Thyroid gland (tissue), 4 donors: Measurements from ENCODE around the gene SH3TC2. TPM values are rescaled to one million over a fixed set of nuclear protein-coding genes. Genes with fewer than 3 reads are reported as not detected.
A peak's percentile ranks its signal among the peaks of the same experiment; 100 is the strongest.

ENCODE experiments used
- DNase-seq, 2 donors: peaks; one replicate each; pipeline ENCODE4 v3.0.0-alpha.2; 2019
- H3K27ac ChIP-seq, 3 donors: fragments of 200-600 bp; sonication (generic); 1 replicate in 2 of 3; 2 replicates in 1 of 3; pipeline ENCODE4 v1.5.1; 2016 to 2019; ENCODE audit warnings: mild to moderate bottlenecking in 1 of 3, moderate library complexity in 1 of 3
- H3K27me3 ChIP-seq: fragments of 200-600 bp; sonication (generic); one replicate; pipeline ENCODE4 v1.5.1; 2019
- H3K36me3 ChIP-seq, 2 donors: fragments of 200-600 bp; sonication (generic); one replicate each; pipeline ENCODE4 v1.5.1; 2016 to 2019
- H3K4me1 ChIP-seq, 2 donors: fragments of 200-600 bp; sonication (generic); one replicate each; pipeline ENCODE4 v1.5.1; 2017 to 2019
- H3K4me3 ChIP-seq, 3 donors: fragments of 200-600 bp; sonication (generic); replicated peaks in 1 of 3; 1 replicate in 2 of 3; 2 replicates in 1 of 3; pipeline ENCODE4 v1.5.1; 2016; ENCODE audit warnings: mild to moderate bottlenecking in 1 of 3
- H3K9me3 ChIP-seq: fragments of 200-600 bp; sonication (generic); one replicate; pipeline ENCODE4 v1.5.1; 2017
- CTCF ChIP-seq, 6 experiments: fragments of 200-600 bp in 3 of 6; fragments of 450-650 bp in 3 of 6; sonication (generic) in 3 of 6; IDR thresholded peaks; one replicate each; pipeline ENCODE4 v1.5.1; 2016 to 2019; ENCODE audit warnings: antibody characterized with exemption in 6 of 6, mild to moderate bottlenecking in 2 of 6, inconsistent platforms in 1 of 6, moderate library complexity in 1 of 6
- POLR2A ChIP-seq, 2 donors: fragments of 450-650 bp; IDR thresholded peaks; one replicate each; pipeline ENCODE4 v1.6.1; 2017; ENCODE audit warnings: antibody characterized with exemption in 2 of 2, mild to moderate bottlenecking in 2 of 2, moderate library complexity in 1 of 2
- WGBS, 2 donors: methylation state at CpG; one replicate each; pipeline ENCODE4 v1.1.5; 2017; 5-methylcytosine and 5-hydroxymethylcytosine counted together
- intact Hi-C: fragments of 100-400 bp; cut with DNase I; formaldehyde crosslinking; loops from one replicate; pipeline ENCODE4 v1.15.1; 2023
- total RNA-seq, 4 donors: library from RNA; depleted of rRNA; stranded (reverse); fragments of >200 nt; gene quantifications; one replicate each; pipeline ENCODE4 v1.2.3, GENCODE V29; 2016

The SH3TC2 gene
- total RNA-seq, 4 donors from 2014 or later = 0.83 to 2.0 (median 1.5) TPM

GRCh38 chr5:148966938-148967337 is 95.9 kb downstream of the SH3TC2 start:
- no peaks in the 10 kb centered on the region for H3K36me3 ChIP-seq
- DNase-seq = no peak
- no peak overlapping the region for H3K4me3 ChIP-seq
- H3K27ac ChIP-seq = peak overlapping the region; percentile 77 to 93 (median 90)
- H3K9me3 ChIP-seq = no peaks in the 10 kb centered on the region
- peaks cover 22 to 37% of the 10 kb centered on the region in 2 donors for H3K4me1 ChIP-seq
- H3K27me3 ChIP-seq = no peaks in the 10 kb centered on the region
- WGBS, 2 donors = 90 to 98% methylated on average over 2 of the region's 2 CpGs
- intact Hi-C loops = no loop called here
- no peak for TF ChIP-seq CTCF (IDR thresholded peaks at IDR 0.05)
- TF ChIP-seq POLR2A (IDR thresholded peaks at IDR 0.05) = no peak

- Histone ChIP-seq H3K4me1 (peaks cover 22 to 37% of the 10 kb centered on the region in 2 donors), H3K36me3 (no peaks in the 10 kb centered on the region), H3K27ac (peak overlapping the region; percentile 77 to 93 (median 90)), H3K4me3 (no peak overlapping the region), H3K9me3 (no peaks in the 10 kb centered on the region), H3K27me3 (no peaks in the 10 kb centered on the region)
- 59 to 76% methylated on average over 4 of the region's 4 CpGs for WGBS, 2 donors
- TF ChIP-seq CTCF (IDR thresholded peaks at IDR 0.05) (no peak), POLR2A (IDR thresholded peaks at IDR 0.05) (no peak)
- peak; percentile 77 to 92 for DNase-seq
- intact Hi-C loops = no loop called here
Observed at GRCh38 chr5:148966348-148966747, 96.5 kb downstream of the SH3TC2 start.

- WGBS, 2 donors = 46 to 48% methylated on average over 13 of the region's 13 CpGs
- no peaks in the 10 kb centered on the region for H3K36me3 ChIP-seq
- peak; percentile 86 to 98 for DNase-seq
- TF ChIP-seq CTCF (IDR thresholded peaks at IDR 0.05) (no peak), POLR2A (IDR thresholded peaks at IDR 0.05) (no peak)
- H3K27me3 ChIP-seq = no peaks in the 10 kb centered on the region
- no peak overlapping the region for H3K4me3 ChIP-seq
- peak overlapping the region; percentile 77 to 93 (median 90) for H3K27ac ChIP-seq
- intact Hi-C loops = no loop called here
- H3K4me1 ChIP-seq = peaks cover 22 to 37% of the 10 kb centered on the region in 2 donors
- H3K9me3 ChIP-seq = no peaks in the 10 kb centered on the region
Observed at GRCh38 chr5:148965511-148966265, 97.2 kb downstream of the SH3TC2 start.

GRCh38 chr5:148963664-148964063 is 99.2 kb downstream of the SH3TC2 start:
- intact Hi-C loops = no loop called here
- Histone ChIP-seq H3K27me3 (no peaks in the 10 kb centered on the region), H3K27ac (no peak overlapping the region), H3K4me3 (no peak overlapping the region), H3K4me1 (peaks cover 17 to 26% of the 10 kb centered on the region in 2 donors), H3K9me3 (no peaks in the 10 kb centered on the region), H3K36me3 (no peaks in the 10 kb centered on the region)
- no peak for DNase-seq
- TF ChIP-seq CTCF (IDR thresholded peaks at IDR 0.05) (no peak), POLR2A (IDR thresholded peaks at IDR 0.05) (no peak)

- TF ChIP-seq CTCF (IDR thresholded peaks at IDR 0.05) (no peak), POLR2A (IDR thresholded peaks at IDR 0.05) (no peak)
- Histone ChIP-seq H3K4me1 (peaks cover 17 to 26% of the 10 kb centered on the region in 2 donors), H3K27ac (no peak overlapping the region), H3K36me3 (no peaks in the 10 kb centered on the region), H3K27me3 (no peaks in the 10 kb centered on the region), H3K9me3 (no peaks in the 10 kb centered on the region), H3K4me3 (no peak overlapping the region)
- DNase-seq = no peak
- intact Hi-C loops = no loop called here
- WGBS, 2 donors = 86 to 97% methylated on average over 3 of the region's 3 CpGs
Observed at GRCh38 chr5:148962761-148963324, 100.0 kb downstream of the SH3TC2 start.
